Islet of Langerhans (tissue), 1 donor: ENCODE results near the gene CRYM.
"Not testable (repeated sequence)": the region's sequence is repeated elsewhere in the genome, so short reads cannot be mapped to it uniquely, and the experiment has no call there.

ENCODE experiments used
- FAIRE-seq: peaks from one replicate; lab custom pipeline; 2011; peaks lifted over from hg19 to GRCh38; lab: Jason Lieb, UNC

CRYM gene

GRCh38 chr16:21277045-21277926 lies 804 bp downstream of the CRYM start:
- FAIRE-seq, result no peak

GRCh38 chr16:21276090-21276489 lies 2.0 kb downstream of the CRYM start:
- no peak for FAIRE-seq

GRCh38 chr16:21275529-21275928 lies 2.6 kb downstream of the CRYM start:
- no peak for FAIRE-seq

- FAIRE-seq, result no peak
Observed at GRCh38 chr16:21274172-21274726, 3.8 kb downstream of the CRYM start.

- FAIRE-seq, result not testable (repeated sequence)
Observed at GRCh38 chr16:21272763-21273162, 5.3 kb downstream of the CRYM start.

GRCh38 chr16:21272253-21272652 lies 5.8 kb downstream of the CRYM start:
- FAIRE-seq, result no peak

GRCh38 chr16:21268236-21268635 lies 9.9 kb downstream of the CRYM start:
- no peak for FAIRE-seq

- FAIRE-seq, result no peak
Observed at GRCh38 chr16:21267298-21267697, 10.8 kb downstream of the CRYM start.

- FAIRE-seq, result no peak
Observed at GRCh38 chr16:21265104-21265837, 12.8 kb downstream of the CRYM start.

- no peak for FAIRE-seq
Observed at GRCh38 chr16:21264571-21265036, 13.5 kb downstream of the CRYM start.

- FAIRE-seq, result no peak
Observed at GRCh38 chr16:21263640-21264570, 14.2 kb downstream of the CRYM start.

- no peak for FAIRE-seq
Observed at GRCh38 chr16:21262779-21263639, 15.1 kb downstream of the CRYM start.

- no peak for FAIRE-seq
Observed at GRCh38 chr16:21260870-21261791, 17.0 kb downstream of the CRYM start.

GRCh38 chr16:21257284-21257683 lies 20.8 kb downstream of the CRYM start:
- FAIRE-seq, result no peak

- no peak for FAIRE-seq
Observed at GRCh38 chr16:21256636-21257035, 21.5 kb downstream of the CRYM start.

GRCh38 chr16:21253470-21253869 lies 24.6 kb downstream of the CRYM start:
- FAIRE-seq, result no peak

GRCh38 chr16:21250072-21250923 lies 27.8 kb downstream of the CRYM start:
- FAIRE-seq, result no peak

GRCh38 chr16:21248179-21248578 lies 29.9 kb downstream of the CRYM start:
- FAIRE-seq, result not testable (repeated sequence)
